H1 (cell line): ENCODE results near the gene PBOV1. TPM values are rescaled to one million over a fixed set of nuclear protein-coding genes. Genes with fewer than 3 reads are reported as not detected.

Experiments used
- CTCF ChIA-PET: fragments of 300-600 bp; sonication (Branson Sonifier 250); formaldehyde crosslinking; loops from one replicate; lab custom pipeline; 2021; ENCODE audit not compliant: partially characterized antibody; lab: Charles Lee
- POLR2A ChIA-PET: fragments of 300-600 bp; sonication (Branson Sonifier 250); formaldehyde crosslinking; loops from one replicate; lab custom pipeline; 2021; ENCODE audit warnings: inconsistent platforms; ENCODE audit not compliant: partially characterized antibody; lab: Charles Lee
- DNase-seq, 2 experiments: peaks; one replicate each; pipeline versions ENCODE4 v3.0.0 to v3.0.0-alpha.2; 2010 to 2022; ENCODE audit warnings: low spot score in 2 of 2, low read depth in 1 of 2, mixed read lengths in 1 of 2
- FAIRE-seq: peaks from 2 replicates; lab custom pipeline; 2011; peaks lifted over from hg19 to GRCh38; lab: Jason Lieb, UNC
- H2AFZ ChIP-seq: 2 replicates; pipeline ENCODE4 v1.8.1; 2012; ENCODE audit warnings: low read length, inconsistent platforms
- H2AK5ac ChIP-seq: 2 replicates; pipeline ENCODE4 v1.6.1; 2013; ENCODE audit warnings: low read depth, low read length
- H2BK120ac ChIP-seq: replicated peaks from 2 replicates; pipeline ENCODE3; 2013; ENCODE audit warnings: low read depth, low read length, inconsistent platforms
- H2BK12ac ChIP-seq: 2 replicates; pipeline ENCODE4 v1.6.1; 2013; ENCODE audit warnings: low read depth, low read length
- H2BK15ac ChIP-seq: 2 replicates; pipeline ENCODE4 v1.6.1; 2013; ENCODE audit warnings: low read length
- H2BK20ac ChIP-seq: 2 replicates; pipeline ENCODE4 v1.6.1; 2013; ENCODE audit warnings: low read length
- H2BK5ac ChIP-seq: 2 replicates; pipeline ENCODE4 v1.6.1; 2013; ENCODE audit warnings: low read depth, low read length
- H3K14ac ChIP-seq: 2 replicates; pipeline ENCODE4 v1.6.1; 2013; ENCODE audit warnings: inconsistent platforms; ENCODE audit not compliant: insufficient read length
- H3K18ac ChIP-seq: 2 replicates; pipeline ENCODE4 v1.6.1; 2013; ENCODE audit warnings: low read length; ENCODE audit errors: extremely low read depth
- H3K23ac ChIP-seq: 2 replicates; pipeline ENCODE4 v1.6.1; 2013; ENCODE audit warnings: inconsistent platforms; ENCODE audit not compliant: insufficient read length
- H3K23me2 ChIP-seq: 2 replicates; pipeline ENCODE4 v1.6.1; 2013; ENCODE audit warnings: low read depth, low read length
- H3K27ac ChIP-seq: 2 replicates; pipeline ENCODE4 v1.6.1; 2011; ENCODE audit warnings: low read depth, low read length, inconsistent platforms
- H3K27me3 ChIP-seq, 4 experiments: replicated peaks in 1 of 4; 1 replicate in 1 of 4; 2 replicates in 3 of 4; pipeline versions ENCODE4 v1.6.1 to v1.8.1; 2011 to 2013; ENCODE audit warnings: low read length in 3 of 4, mild to moderate bottlenecking in 3 of 4, inconsistent platforms in 2 of 4, mixed read lengths in 2 of 4, moderate library complexity in 1 of 4; ENCODE audit not compliant: control insufficient read depth in 3 of 4, insufficient read depth in 3 of 4; ENCODE audit errors: extremely low read depth in 1 of 4
- H3K36me3 ChIP-seq, 4 experiments: 2 replicates each; pipeline versions ENCODE4 v1.6.1 to v1.8.1; 2011 to 2013; ENCODE audit warnings: mild to moderate bottlenecking in 4 of 4, low read length in 3 of 4, moderate library complexity in 2 of 4, control low read depth in 1 of 4, inconsistent platforms in 1 of 4; ENCODE audit not compliant: insufficient read depth in 4 of 4, control insufficient read depth in 2 of 4
- H3K4ac ChIP-seq: replicated peaks from 2 replicates; pipeline ENCODE3; 2013; ENCODE audit warnings: low read length, low read depth, mixed read lengths, inconsistent platforms; ENCODE audit not compliant: insufficient read length
- H3K4me1 ChIP-seq, 4 experiments: replicated peaks in 1 of 4; 1 replicate in 1 of 4; 2 replicates in 3 of 4; pipeline versions ENCODE4 v1.6.1 to v1.8.1; 2011 to 2013; ENCODE audit warnings: low read length in 3 of 4, inconsistent platforms in 2 of 4, mixed read lengths in 1 of 4; ENCODE audit not compliant: insufficient read depth in 4 of 4, control insufficient read depth in 3 of 4
- H3K4me2 ChIP-seq, 2 experiments: 2 replicates each; pipeline versions ENCODE4 v1.6.1 to v1.8.1; 2011 to 2013; ENCODE audit warnings: low read depth in 2 of 2, low read length in 2 of 2, control low read depth in 1 of 2, inconsistent platforms in 1 of 2, mild to moderate bottlenecking in 1 of 2; ENCODE audit not compliant: insufficient read depth in 1 of 2
- H3K4me3 ChIP-seq, 4 experiments: fragments of 200-600, 300-600 bp in 1 of 4; sonication (generic), shearing (Covaris generic), sonication (Bioruptor Twin) in 1 of 4; 2 replicates each; pipeline versions ENCODE4 v1.5.1 to v1.8.1; 2011 to 2016; ENCODE audit warnings: low read length in 4 of 4, low read depth in 3 of 4, control low read depth in 2 of 4, inconsistent platforms in 2 of 4, mild to moderate bottlenecking in 2 of 4, mixed read lengths in 1 of 4, moderate library complexity in 1 of 4; ENCODE audit not compliant: insufficient read depth in 2 of 4; ENCODE audit errors: extremely low read depth in 1 of 4
- H3K56ac ChIP-seq: replicated peaks from 2 replicates; pipeline ENCODE3; 2013; ENCODE audit warnings: low read depth, mild to moderate bottlenecking, mixed read lengths, low read length, inconsistent platforms; ENCODE audit not compliant: insufficient read length
- H3K79me1 ChIP-seq: 2 replicates; pipeline ENCODE4 v1.6.1; 2013; ENCODE audit warnings: low read depth, low read length, control low read depth
- H3K79me2 ChIP-seq, 2 experiments: 2 replicates each; pipeline versions ENCODE4 v1.6.1 to v1.8.1; 2012 to 2013; ENCODE audit warnings: low read length in 2 of 2, mild to moderate bottlenecking in 2 of 2, inconsistent platforms in 1 of 2; ENCODE audit not compliant: insufficient read depth in 2 of 2, control insufficient read depth in 1 of 2
- H3K9ac ChIP-seq, 4 experiments: replicated peaks in 1 of 4; 1 replicate in 1 of 4; 2 replicates in 3 of 4; pipeline versions ENCODE4 v1.6.1 to v1.8.1; 2011 to 2013; ENCODE audit warnings: low read depth in 3 of 4, low read length in 3 of 4, control low read depth in 2 of 4, mild to moderate bottlenecking in 2 of 4, moderate library complexity in 2 of 4, inconsistent platforms in 1 of 4; ENCODE audit errors: extremely low read depth in 1 of 4
- H3K9me3 ChIP-seq, 2 experiments: 2 replicates each; pipeline versions ENCODE4 v1.6.1 to v1.8.1; 2012 to 2013; ENCODE audit warnings: mild to moderate bottlenecking in 2 of 2, moderate library complexity in 2 of 2, control low read depth in 1 of 2, inconsistent platforms in 1 of 2, low read depth in 1 of 2, low read length in 1 of 2, mixed read lengths in 1 of 2; ENCODE audit not compliant: insufficient read depth in 2 of 2
- H4K20me1 ChIP-seq, 2 experiments: replicated peaks in 1 of 2; 2 replicates each; pipeline versions ENCODE3 to v1.8.1; 2011 to 2013; ENCODE audit warnings: inconsistent platforms in 2 of 2, low read length in 2 of 2, mild to moderate bottlenecking in 1 of 2; ENCODE audit not compliant: insufficient read depth in 2 of 2, control insufficient read depth in 1 of 2
- H4K5ac ChIP-seq: 2 replicates; pipeline ENCODE4 v1.6.1; 2013; ENCODE audit warnings: low read length, low read depth, mixed read lengths, inconsistent platforms; ENCODE audit not compliant: insufficient read length
- H4K8ac ChIP-seq: 2 replicates; pipeline ENCODE4 v1.8.0; 2013; ENCODE audit warnings: mild to moderate bottlenecking, moderate library complexity, low read length, inconsistent platforms; ENCODE audit not compliant: insufficient read depth; ENCODE audit errors: extremely low read depth
- H4K91ac ChIP-seq: replicated peaks from 2 replicates; pipeline ENCODE3; 2013; ENCODE audit warnings: low read length, mixed read lengths, inconsistent platforms; ENCODE audit not compliant: insufficient read length
- BCL11A ChIP-seq, 2 experiments: IDR thresholded peaks; one replicate each; pipeline ENCODE4 v1.6.1; 2011; ENCODE audit warnings: low read depth in 2 of 2, low read length in 2 of 2, mild to moderate bottlenecking in 2 of 2
- BRCA1 ChIP-seq: IDR thresholded peaks from 2 replicates; pipeline ENCODE4 v1.6.1; 2012; ENCODE audit warnings: low read depth, low read length, improper control_type of control experiment
- CBX5 ChIP-seq: fragments of 300-800, 300-1000 bp; sonication (generic); IDR thresholded peaks from 2 replicates; pipeline ENCODE4 v1.7.1; 2016; ENCODE audit warnings: antibody characterized with exemption, low read length, low read depth
- EZH2 ChIP-seq: fragments of 200-600 bp; sonication (generic); IDR thresholded peaks from 2 replicates; pipeline ENCODE4 v1.7.1; 2012; ENCODE audit warnings: low read depth, mild to moderate bottlenecking, moderate library complexity, low read length, inconsistent platforms; ENCODE audit not compliant: severe bottlenecking
- MAFK ChIP-seq: IDR thresholded peaks from 2 replicates; pipeline ENCODE4 v1.6.1; 2012; ENCODE audit warnings: low read depth, mild to moderate bottlenecking, improper control_type of control experiment, low read length
- PHF8 ChIP-seq: fragments of 200-600 bp; sonication (generic); conservative IDR thresholded peaks from 2 replicates; pipeline ENCODE4 v1.7.1; 2012; ENCODE audit warnings: low read depth, mild to moderate bottlenecking, inconsistent platforms, low read length, moderate library complexity
- POLR2AphosphoS5 ChIP-seq: IDR thresholded peaks from 2 replicates; pipeline ENCODE4 v1.6.1; 2011; ENCODE audit warnings: low read depth, low read length
- SIRT6 ChIP-seq: IDR thresholded peaks from one replicate; pipeline ENCODE4 v1.7.1; 2012; ENCODE audit warnings: low read length, inconsistent platforms
- SRF ChIP-seq: IDR thresholded peaks from 2 replicates; pipeline ENCODE4 v1.6.1; 2011; ENCODE audit warnings: mild to moderate bottlenecking, low read depth, low read length, moderate library complexity
- YY1 ChIP-seq: IDR thresholded peaks from 2 replicates; pipeline ENCODE4 v1.6.1; 2011; ENCODE audit warnings: low read depth, mild to moderate bottlenecking, low read length
- WGBS, 2 experiments: shearing (Covaris generic) in 1 of 2; methylation state at CpG; one replicate each; pipeline versions ENCODE4 v1.1.6 to v1.1.7; 2013 to 2015; ENCODE audit warnings: low lambda C conversion rate in 2 of 2, mixed read lengths in 2 of 2, inconsistent platforms in 1 of 2, low coverage in 1 of 2, missing lambda C conversion rate in 1 of 2; ENCODE audit not compliant: insufficient replicate concordance in 2 of 2, insufficient coverage in 1 of 2, insufficient read length in 1 of 2; ENCODE audit errors: extremely low coverage in 1 of 2, missing lambda C conversion rate in 1 of 2; 5-methylcytosine and 5-hydroxymethylcytosine counted together
- polyA plus RNA-seq, 7 experiments: library from polyadenylated mRNA; depleted of rRNA in 3 of 7; stranded (reverse) in 5 of 7; unstranded in 2 of 7; fragments of >200 nt in 5 of 7; fragments of 200-250 nt in 2 of 7; gene quantifications; 1 replicate in 5 of 7; 2 replicates in 1 of 7; 4 replicates in 1 of 7; pipeline versions ENCODE4 v1.2.1 to v1.2.3, GENCODE V29; 2011 to 2013; ENCODE audit warnings: missing spikeins in 2 of 7, mixed read lengths in 2 of 7
- total RNA-seq: library from RNA; stranded (reverse); fragmentation: NEBNext Ultra II Directional; extraction: Animal tissue kit (Norgen Biotek cat#: 25700); gene quantifications from 2 replicates; pipeline ENCODE4 v1.2.1, GENCODE V29; 2021
- TF ChIP-seq, protein P1 (sequence below): IDR thresholded peaks from 2 replicates; pipeline ENCODE4 v1.6.1; 2011; ENCODE audit warnings: low read depth, mild to moderate bottlenecking, low read length; ENCODE audit not compliant: insufficient read depth

Gene PBOV1
- total and polyA plus RNA-seq, 2 of the 8 experiments (the other 6 are each of a cell fraction or from before 2014, with no cell fraction given) = not detected

DNA sequence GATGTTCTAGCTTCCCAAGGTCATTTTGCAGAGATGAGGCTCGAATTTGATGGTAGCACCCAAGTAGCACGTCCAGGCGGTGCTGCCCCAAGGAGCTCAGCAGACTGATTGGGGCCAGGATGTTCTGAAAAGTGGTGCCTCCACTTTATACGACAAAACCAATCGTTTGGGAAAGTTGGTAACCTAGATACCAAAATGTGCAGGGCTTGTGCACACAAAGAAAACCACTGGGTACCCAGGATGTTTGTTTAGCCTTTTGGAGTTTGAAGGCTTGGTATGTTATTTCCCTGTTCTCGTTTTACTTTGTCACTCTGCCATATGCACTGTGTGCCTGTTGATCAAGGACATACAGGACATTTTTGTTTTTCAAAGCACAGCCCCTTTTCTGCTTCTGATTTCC, 40.7 kb upstream of the PBOV1 start:
- FAIRE-seq (no peak), DNase-seq (no peak)
- H2BK15ac ChIP-seq = no peak overlapping the region
- no peak overlapping the region for H2BK20ac ChIP-seq
- H3K9ac ChIP-seq = no peak overlapping the region
- no peak overlapping the region for H4K91ac ChIP-seq
- no peaks in the 10 kb centered on the region for H3K23me2 ChIP-seq
- no peak overlapping the region for H3K4me2 ChIP-seq
- WGBS, 2 experiments = 91% methylated on average over 6 of the region's 6 CpGs; no CpG with 5 or more reads in 1 of the 2 experiments
- H2BK120ac ChIP-seq = no peak overlapping the region
- H4K5ac ChIP-seq = no peak overlapping the region
- H2AFZ ChIP-seq = no peak overlapping the region
- H3K18ac ChIP-seq = no peak overlapping the region
- no peak overlapping the region for H3K23ac ChIP-seq
- H3K4me1 ChIP-seq = no peaks in the 10 kb centered on the region
- H4K20me1 ChIP-seq = peaks cover 0 to 2% of the 10 kb centered on the region in 2 experiments
- 0 out of 2 replicates have a peak, but pooled peaks cover 2% of the 10 kb centered on the region for H3K79me1 ChIP-seq
- no peaks in the 10 kb centered on the region for H3K79me2 ChIP-seq
- ChIA-PET POLR2A (no interaction called here), CTCF (interaction anchor here (0.6 to 2.2 kb wide), 4 partner anchors 11 to 148 kb away, joined by 3 to 9 read pairs (median 3); partner anchors contain the start of gene HEBP2)
- H3K14ac ChIP-seq = no peak overlapping the region
- H2BK12ac ChIP-seq = no peak overlapping the region
- no peak overlapping the region for H3K4ac ChIP-seq
- H3K27ac ChIP-seq = no peak overlapping the region
- no peak overlapping the region for H4K8ac ChIP-seq
- H3K4me3 ChIP-seq = no peak overlapping the region
- peaks cover 0 to 20% (median 7%) of the 10 kb centered on the region in 4 experiments; a peak in 6 of 8 replicates for H3K36me3 ChIP-seq
- no peak overlapping the region for H2AK5ac ChIP-seq
- no peaks in the 10 kb centered on the region for H3K9me3 ChIP-seq
- no peak overlapping the region for H2BK5ac ChIP-seq
- H3K27me3 ChIP-seq = no peaks in the 10 kb centered on the region
- no peak overlapping the region for H3K56ac ChIP-seq
- TF ChIP-seq CBX5 (no peak), SRF (no peak), EZH2 (no peak), POLR2AphosphoS5 (no peak), MAFK (no peak), YY1 (no peak), PHF8 (no peak), BRCA1 (no peak), SIRT6 (no peak), BCL11A (IDR thresholded peaks at IDR 0.05; ENCODE audit: low read depth in 2 of 2, low read length in 2 of 2) (no peak)
- TF ChIP-seq, protein P1, sequence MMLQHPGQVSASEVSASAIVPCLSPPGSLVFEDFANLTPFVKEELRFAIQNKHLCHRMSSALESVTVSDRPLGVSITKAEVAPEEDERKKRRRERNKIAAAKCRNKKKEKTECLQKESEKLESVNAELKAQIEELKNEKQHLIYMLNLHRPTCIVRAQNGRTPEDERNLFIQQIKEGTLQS = no peak
